AG10803 (cell line): ENCODE data around the gene SP140.

Experiments
- DNase-seq: peaks from one replicate; pipeline ENCODE4 v3.0.0; 2010; ENCODE audit warnings: low read depth
- H3K4me3 ChIP-seq: 2 replicates; pipeline ENCODE4 v1.5.1; 2011; ENCODE audit warnings: mild to moderate bottlenecking, low read length, control low read depth
- CTCF ChIP-seq: conservative IDR thresholded peaks from 2 replicates; pipeline ENCODE4 v1.5.1; 2011; ENCODE audit warnings: mild to moderate bottlenecking, low read length, control low read depth, inconsistent platforms

Gene SP140

GRCh38 chr2:230225486-230225885, at the start of gene SP140:
Gene SP140, plus strand, starts transcription at chr2:230225736. Its CDS starts 109 bp downstream, at chr2:230225845.
- no peak for TF ChIP-seq CTCF
- H3K4me3 ChIP-seq, result no peak within 1 kb of the TSS
- DNase-seq, result no peak

GRCh38 chr2:230176996-230177395, 48.5 kb upstream of the SP140 start:
- no peak for DNase-seq
- no peak for TF ChIP-seq CTCF
- no peak overlapping the region for H3K4me3 ChIP-seq

- no peak overlapping the region for H3K4me3 ChIP-seq
- TF ChIP-seq CTCF, result no peak
- DNase-seq, result no peak
Observed at GRCh38 chr2:230178546-230179485, 46.7 kb upstream of the SP140 start.

- H3K4me3 ChIP-seq, result no peak overlapping the region
- no peak for DNase-seq
- no peak for TF ChIP-seq CTCF
Observed at GRCh38 chr2:230179907-230180306, 45.6 kb upstream of the SP140 start.

- no peak overlapping the region for H3K4me3 ChIP-seq
- DNase-seq, result no peak
- TF ChIP-seq CTCF, result no peak
Observed at GRCh38 chr2:230181195-230181594, 44.3 kb upstream of the SP140 start.

GRCh38 chr2:230184727-230185578, 40.6 kb upstream of the SP140 start:
- no peak overlapping the region for H3K4me3 ChIP-seq
- no peak for TF ChIP-seq CTCF
- peak; percentile 28 for DNase-seq
